Panc1 (cell line): Measurements from ENCODE around the gene GPR31. TPM values are rescaled to one million over a fixed set of nuclear protein-coding genes. Genes with fewer than 3 reads are reported as not detected.

Experiments used
- ATAC-seq: fragments of 200-7000 bp; cut with Tn5 transposase; 2 replicates; pipeline ENCODE4 v1.9.1; 2020; ENCODE audit warnings: mild to moderate bottlenecking, moderate library complexity
- BruUV-seq: library from RNA; stranded (reverse); fragments of 400-500 nt; replicated peaks from 2 replicates; lab custom pipeline; 2021; lab: Mats Ljungman, UMichigan
- CTCF ChIA-PET: fragments of 300-600 bp; sonication (Branson Sonifier 250); formaldehyde crosslinking; loops from one replicate; lab custom pipeline; 2022; ENCODE audit warnings: antibody characterized with exemption; lab: Charles Lee
- POLR2A ChIA-PET: fragments of 300-600 bp; sonication (Branson Sonifier 250); formaldehyde crosslinking; loops from one replicate; lab custom pipeline; 2022; ENCODE audit warnings: antibody characterized with exemption; lab: Charles Lee
- DNase-seq: peaks from one replicate; pipeline ENCODE4 v3.0.0-alpha.2; 2010; ENCODE audit warnings: low read depth, low spot score
- H3K27ac ChIP-seq: 2 replicates; pipeline ENCODE4 v1.5.1; 2011; ENCODE audit warnings: mild to moderate bottlenecking, low read length, inconsistent platforms
- H3K27me3 ChIP-seq: fragments of 200-500 bp; sonication (Bioruptor generic); 2 replicates; pipeline ENCODE4 v1.6.0; 2014; ENCODE audit warnings: low read length, inconsistent platforms; ENCODE audit not compliant: control insufficient read depth, insufficient read depth
- H3K36me3 ChIP-seq: fragments of 200-500 bp; sonication (Bioruptor generic); 2 replicates; pipeline ENCODE4 v1.5.1; 2014; ENCODE audit warnings: inconsistent platforms, mild to moderate bottlenecking, low read length, moderate library complexity; ENCODE audit not compliant: control insufficient read depth, insufficient read depth
- H3K4me1 ChIP-seq: 2 replicates; pipeline ENCODE4 v1.5.1; 2011; ENCODE audit warnings: inconsistent platforms, mild to moderate bottlenecking, low read length, moderate library complexity; ENCODE audit not compliant: control insufficient read depth, insufficient read depth
- H3K4me3 ChIP-seq, 2 experiments: 2 replicates each; pipeline ENCODE4 v1.5.1; 2011 to 2012; ENCODE audit warnings: low read depth in 2 of 2, low read length in 2 of 2, mild to moderate bottlenecking in 2 of 2, inconsistent platforms in 1 of 2, moderate library complexity in 1 of 2
- H3K9me3 ChIP-seq: fragments of 200-500 bp; sonication (Bioruptor generic); 2 replicates; pipeline ENCODE4 v1.5.1; 2014; ENCODE audit warnings: low read depth, mild to moderate bottlenecking, inconsistent platforms, low read length, moderate library complexity; ENCODE audit not compliant: control insufficient read depth, insufficient read depth
- POLR2AphosphoS5 ChIP-seq: IDR thresholded peaks from 2 replicates; pipeline ENCODE4 v1.6.1; 2012; ENCODE audit warnings: mild to moderate bottlenecking, low read depth, low read length, moderate library complexity
- SIN3A ChIP-seq: IDR thresholded peaks from 2 replicates; pipeline ENCODE4 v1.6.1; 2012; ENCODE audit warnings: low read depth, mild to moderate bottlenecking, low read length, moderate library complexity, borderline replicate concordance; ENCODE audit not compliant: insufficient read depth
- TCF7L2 ChIP-seq: IDR thresholded peaks from 2 replicates; pipeline ENCODE4 v1.6.1; 2011; ENCODE audit warnings: mild to moderate bottlenecking, low read depth, low read length, inconsistent platforms
- in situ Hi-C: cut with HindIII; loops from 2 replicates; pipeline ENCODE4 v1.10.0; 2016; ENCODE audit warnings: low sequenced_read_pairs, low pct_unique_long_range_greater_than_20kb
- intact Hi-C: fragments of 100-400 bp; cut with micrococcal nuclease; formaldehyde crosslinking; loops from one replicate; pipeline ENCODE4 v1.10.0; 2022; ENCODE audit not compliant: unreplicated experiment
- total RNA-seq: library from RNA; stranded (reverse); gene quantifications from one replicate; pipeline ENCODE4 v1.2.1, GENCODE V29; 2021; ENCODE audit not compliant: unreplicated experiment
- TF ChIP-seq, protein P1 (sequence below), 2 experiments: IDR thresholded peaks; 2 replicates each; pipeline ENCODE4 v1.6.1; 2011 to 2012; ENCODE audit warnings: low read depth in 2 of 2, control low read depth in 1 of 2, low read length in 1 of 2, mild to moderate bottlenecking in 1 of 2, moderate library complexity in 1 of 2; ENCODE audit not compliant: insufficient read depth in 1 of 2
- TF ChIP-seq, protein P2 (sequence below): fragments of 450-650 bp; IDR thresholded peaks from 2 replicates; pipeline ENCODE4 v1.5.1; 2017; ENCODE audit warnings: mild to moderate bottlenecking

The GPR31 gene
- total RNA-seq, 1 experiment from 2014 or later, result not detected

DNA sequence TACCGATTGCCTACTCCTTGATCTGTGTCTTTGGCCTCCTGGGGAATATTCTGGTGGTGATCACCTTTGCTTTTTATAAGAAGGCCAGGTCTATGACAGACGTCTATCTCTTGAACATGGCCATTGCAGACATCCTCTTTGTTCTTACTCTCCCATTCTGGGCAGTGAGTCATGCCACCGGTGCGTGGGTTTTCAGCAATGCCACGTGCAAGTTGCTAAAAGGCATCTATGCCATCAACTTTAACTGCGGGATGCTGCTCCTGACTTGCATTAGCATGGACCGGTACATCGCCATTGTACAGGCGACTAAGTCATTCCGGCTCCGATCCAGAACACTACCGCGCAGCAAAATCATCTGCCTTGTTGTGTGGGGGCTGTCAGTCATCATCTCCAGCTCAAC is 21.4 kb downstream of the GPR31 start:
- no TSS peak for BruUV-seq
- DNase-seq, result no peak

DNA sequence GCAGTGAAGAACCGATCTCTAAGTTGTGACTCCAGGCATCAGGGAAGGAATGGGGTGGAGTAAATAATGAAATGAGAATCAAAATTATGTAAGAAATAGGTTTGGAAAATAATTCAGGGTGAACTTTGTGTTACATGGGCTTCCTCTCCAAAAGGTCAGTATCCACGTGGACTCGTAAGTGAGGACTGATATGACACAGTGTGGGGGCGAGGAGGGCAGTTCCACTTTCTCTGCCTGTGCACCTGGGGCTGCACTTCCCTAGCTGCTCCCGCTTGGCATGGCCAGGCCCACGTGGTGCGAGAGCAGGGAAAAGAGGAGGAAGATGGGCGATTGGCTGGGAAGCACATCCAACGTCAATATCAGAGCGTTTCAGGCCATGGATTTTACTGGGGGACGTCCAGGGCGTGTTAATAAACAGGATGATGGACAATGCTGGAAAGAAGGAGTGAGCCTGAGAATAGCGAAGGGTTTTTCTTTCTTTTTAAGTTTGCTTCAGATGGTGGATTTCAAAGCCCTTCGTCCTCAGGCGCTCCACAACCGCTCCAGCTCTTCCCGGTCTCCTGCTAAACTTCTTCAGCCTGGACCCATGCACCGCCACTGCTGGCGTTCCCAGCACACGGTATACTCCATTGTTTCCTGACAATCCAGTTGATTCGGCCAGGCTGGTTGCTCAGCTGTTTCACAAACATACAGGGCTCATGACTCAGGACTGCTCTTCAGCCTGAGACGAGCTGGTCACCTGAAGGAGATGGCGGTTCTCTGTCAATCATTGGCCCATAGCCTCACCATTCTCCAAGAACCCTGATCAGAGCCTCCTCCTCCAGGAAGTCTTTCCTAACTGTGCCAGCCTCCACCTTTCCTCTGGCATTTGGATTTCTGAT is 23.1 kb downstream of the GPR31 start:
- ChIA-PET POLR2A (no interaction called here), CTCF (no interaction called here)
- no TSS peak for BruUV-seq
- DNase-seq (no peak), ATAC-seq (no peak)
- H3K4me3 ChIP-seq, result no peak overlapping the region
- no peaks in the 10 kb centered on the region for H3K36me3 ChIP-seq
- no peak overlapping the region for H3K27ac ChIP-seq
- H3K9me3 ChIP-seq, result no peaks in the 10 kb centered on the region
- peaks cover 5% of the 10 kb centered on the region; the same call in 1 of the 2 replicates for H3K27me3 ChIP-seq
- intact Hi-C loops, result no loop called here
- peaks cover 4% of the 10 kb centered on the region for H3K4me1 ChIP-seq
- TF ChIP-seq, protein P1, sequence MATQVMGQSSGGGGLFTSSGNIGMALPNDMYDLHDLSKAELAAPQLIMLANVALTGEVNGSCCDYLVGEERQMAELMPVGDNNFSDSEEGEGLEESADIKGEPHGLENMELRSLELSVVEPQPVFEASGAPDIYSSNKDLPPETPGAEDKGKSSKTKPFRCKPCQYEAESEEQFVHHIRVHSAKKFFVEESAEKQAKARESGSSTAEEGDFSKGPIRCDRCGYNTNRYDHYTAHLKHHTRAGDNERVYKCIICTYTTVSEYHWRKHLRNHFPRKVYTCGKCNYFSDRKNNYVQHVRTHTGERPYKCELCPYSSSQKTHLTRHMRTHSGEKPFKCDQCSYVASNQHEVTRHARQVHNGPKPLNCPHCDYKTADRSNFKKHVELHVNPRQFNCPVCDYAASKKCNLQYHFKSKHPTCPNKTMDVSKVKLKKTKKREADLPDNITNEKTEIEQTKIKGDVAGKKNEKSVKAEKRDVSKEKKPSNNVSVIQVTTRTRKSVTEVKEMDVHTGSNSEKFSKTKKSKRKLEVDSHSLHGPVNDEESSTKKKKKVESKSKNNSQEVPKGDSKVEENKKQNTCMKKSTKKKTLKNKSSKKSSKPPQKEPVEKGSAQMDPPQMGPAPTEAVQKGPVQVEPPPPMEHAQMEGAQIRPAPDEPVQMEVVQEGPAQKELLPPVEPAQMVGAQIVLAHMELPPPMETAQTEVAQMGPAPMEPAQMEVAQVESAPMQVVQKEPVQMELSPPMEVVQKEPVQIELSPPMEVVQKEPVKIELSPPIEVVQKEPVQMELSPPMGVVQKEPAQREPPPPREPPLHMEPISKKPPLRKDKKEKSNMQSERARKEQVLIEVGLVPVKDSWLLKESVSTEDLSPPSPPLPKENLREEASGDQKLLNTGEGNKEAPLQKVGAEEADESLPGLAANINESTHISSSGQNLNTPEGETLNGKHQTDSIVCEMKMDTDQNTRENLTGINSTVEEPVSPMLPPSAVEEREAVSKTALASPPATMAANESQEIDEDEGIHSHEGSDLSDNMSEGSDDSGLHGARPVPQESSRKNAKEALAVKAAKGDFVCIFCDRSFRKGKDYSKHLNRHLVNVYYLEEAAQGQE (IDR thresholded peaks at IDR 0.05; ENCODE audit: insufficient read depth in 1 of 2, low read depth in 2 of 2, low read length in 1 of 2), result no peak
- TF ChIP-seq, protein P2, sequence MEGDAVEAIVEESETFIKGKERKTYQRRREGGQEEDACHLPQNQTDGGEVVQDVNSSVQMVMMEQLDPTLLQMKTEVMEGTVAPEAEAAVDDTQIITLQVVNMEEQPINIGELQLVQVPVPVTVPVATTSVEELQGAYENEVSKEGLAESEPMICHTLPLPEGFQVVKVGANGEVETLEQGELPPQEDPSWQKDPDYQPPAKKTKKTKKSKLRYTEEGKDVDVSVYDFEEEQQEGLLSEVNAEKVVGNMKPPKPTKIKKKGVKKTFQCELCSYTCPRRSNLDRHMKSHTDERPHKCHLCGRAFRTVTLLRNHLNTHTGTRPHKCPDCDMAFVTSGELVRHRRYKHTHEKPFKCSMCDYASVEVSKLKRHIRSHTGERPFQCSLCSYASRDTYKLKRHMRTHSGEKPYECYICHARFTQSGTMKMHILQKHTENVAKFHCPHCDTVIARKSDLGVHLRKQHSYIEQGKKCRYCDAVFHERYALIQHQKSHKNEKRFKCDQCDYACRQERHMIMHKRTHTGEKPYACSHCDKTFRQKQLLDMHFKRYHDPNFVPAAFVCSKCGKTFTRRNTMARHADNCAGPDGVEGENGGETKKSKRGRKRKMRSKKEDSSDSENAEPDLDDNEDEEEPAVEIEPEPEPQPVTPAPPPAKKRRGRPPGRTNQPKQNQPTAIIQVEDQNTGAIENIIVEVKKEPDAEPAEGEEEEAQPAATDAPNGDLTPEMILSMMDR, result no peak
- TF ChIP-seq SIN3A, result no peak
- TF ChIP-seq POLR2AphosphoS5, result no peak
- TF ChIP-seq TCF7L2, result no peak
- in situ Hi-C loops, result no loop called here

More for the DNA sequence above, 21.4 kb downstream of the GPR31 start:
- no peak for ATAC-seq
- intact Hi-C loops, result no loop called here
- ChIA-PET POLR2A (no interaction called here), CTCF (interaction anchor here (0.6 kb wide), 1 partner anchor 137 kb away, joined by 3 read pairs; the partner anchor contains the start of gene CEP43)
- H3K9me3 ChIP-seq, result no peaks in the 10 kb centered on the region
- peaks cover 5% of the 10 kb centered on the region; the same call in 1 of the 2 replicates for H3K27me3 ChIP-seq
- H3K36me3 ChIP-seq, result no peaks in the 10 kb centered on the region
- no peak overlapping the region for H3K4me3 ChIP-seq
- TF ChIP-seq, protein P2, result no peak
- TF ChIP-seq TCF7L2 (no peak), SIN3A (no peak)
- in situ Hi-C loops, result no loop called here
- no peak overlapping the region for H3K27ac ChIP-seq
- no peaks in the 10 kb centered on the region for H3K4me1 ChIP-seq
